ENCODE measurements around the gene FBLN2. TPM values are rescaled to one million over a fixed set of nuclear protein-coding genes. Genes with fewer than 3 reads are reported as not detected.

Gene FBLN2
- total RNA-seq, 1 experiment from 2014 or later, result not detected

DNA sequence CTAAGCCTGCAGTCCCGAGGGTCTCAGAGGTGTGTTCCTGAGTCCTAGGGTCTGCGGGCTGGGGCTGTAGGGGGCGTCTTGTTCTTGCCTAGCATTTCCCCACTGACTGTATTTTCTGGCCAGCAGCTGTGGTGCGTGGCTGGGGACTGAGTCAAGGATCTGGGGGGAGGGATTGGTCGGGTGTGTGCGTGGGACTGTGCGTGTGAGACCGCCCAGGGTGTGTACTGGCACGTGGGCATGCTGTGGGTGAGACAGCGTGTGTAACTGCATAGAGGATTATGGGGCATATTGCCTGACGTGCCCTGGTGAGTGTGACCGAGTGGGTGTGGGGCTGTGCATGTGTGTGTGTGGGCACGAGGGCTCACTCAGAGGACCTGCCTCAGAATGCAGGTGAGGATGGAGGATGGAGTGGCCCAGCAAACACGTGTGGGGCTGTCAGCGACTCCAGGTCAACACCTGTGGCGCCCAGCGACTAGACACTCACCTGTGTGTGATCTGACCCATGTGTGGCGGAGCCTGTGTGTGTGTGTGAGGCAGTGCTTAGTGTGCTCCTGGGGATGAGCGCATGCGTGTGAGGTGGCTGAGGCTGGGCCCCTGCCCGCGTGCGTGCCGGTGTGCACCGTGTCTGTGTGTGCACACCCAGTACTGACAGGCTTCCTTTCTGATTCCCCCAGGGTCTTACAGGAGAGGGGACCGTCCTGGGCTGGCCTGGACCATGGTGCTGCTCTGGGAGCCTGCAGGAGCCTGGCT lies 20.9 kb downstream of the FBLN2 start:
- no peak overlapping the region for H3K4me3 ChIP-seq
- DNase-seq, result no peak
- no peaks in the 10 kb centered on the region for H3K4me1 ChIP-seq
- H3K27me3 ChIP-seq, result peaks cover 37% of the 10 kb centered on the region; the same call in 1 of the 2 replicates
- H3K9me3 ChIP-seq (replicated peaks), result no peaks in the 10 kb centered on the region
- no peaks in the 10 kb centered on the region for H3K36me3 ChIP-seq
- H3K27ac ChIP-seq, result no peak overlapping the region

DNA sequence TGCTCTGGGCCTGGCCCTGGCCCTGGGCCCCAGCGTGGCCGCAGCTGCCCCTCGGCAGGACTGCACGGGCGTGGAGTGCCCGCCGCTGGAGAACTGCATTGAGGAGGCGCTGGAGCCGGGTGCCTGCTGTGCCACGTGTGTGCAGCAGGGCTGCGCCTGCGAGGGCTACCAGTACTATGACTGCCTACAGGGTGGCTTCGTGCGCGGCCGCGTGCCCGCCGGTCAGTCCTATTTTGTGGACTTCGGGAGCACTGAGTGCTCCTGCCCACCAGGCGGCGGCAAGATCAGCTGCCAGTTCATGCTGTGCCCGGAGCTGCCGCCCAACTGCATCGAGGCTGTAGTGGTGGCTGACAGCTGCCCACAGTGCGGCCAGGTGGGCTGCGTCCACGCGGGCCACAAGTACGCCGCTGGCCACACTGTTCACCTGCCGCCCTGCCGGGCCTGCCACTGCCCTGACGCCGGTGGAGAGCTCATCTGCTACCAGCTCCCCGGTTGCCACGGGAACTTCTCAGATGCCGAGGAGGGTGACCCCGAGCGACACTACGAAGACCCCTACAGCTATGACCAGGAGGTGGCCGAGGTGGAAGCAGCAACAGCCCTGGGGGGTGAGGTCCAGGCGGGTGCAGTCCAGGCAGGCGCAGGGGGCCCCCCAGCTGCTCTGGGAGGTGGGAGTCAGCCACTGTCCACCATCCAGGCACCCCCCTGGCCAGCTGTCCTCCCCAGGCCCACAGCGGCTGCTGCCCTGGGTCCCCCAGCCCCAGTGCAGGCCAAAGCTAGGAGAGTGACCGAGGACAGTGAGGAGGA lies 21.7 kb downstream of the FBLN2 start:
- peaks cover 37% of the 10 kb centered on the region; the same call in 1 of the 2 replicates for H3K27me3 ChIP-seq
- H3K27ac ChIP-seq, result no peak overlapping the region
- no peaks in the 10 kb centered on the region for H3K4me1 ChIP-seq
- H3K4me3 ChIP-seq, result no peak overlapping the region
- H3K36me3 ChIP-seq, result no peaks in the 10 kb centered on the region
- DNase-seq, result no peak
- no peaks in the 10 kb centered on the region for H3K9me3 ChIP-seq (replicated peaks)

DNA sequence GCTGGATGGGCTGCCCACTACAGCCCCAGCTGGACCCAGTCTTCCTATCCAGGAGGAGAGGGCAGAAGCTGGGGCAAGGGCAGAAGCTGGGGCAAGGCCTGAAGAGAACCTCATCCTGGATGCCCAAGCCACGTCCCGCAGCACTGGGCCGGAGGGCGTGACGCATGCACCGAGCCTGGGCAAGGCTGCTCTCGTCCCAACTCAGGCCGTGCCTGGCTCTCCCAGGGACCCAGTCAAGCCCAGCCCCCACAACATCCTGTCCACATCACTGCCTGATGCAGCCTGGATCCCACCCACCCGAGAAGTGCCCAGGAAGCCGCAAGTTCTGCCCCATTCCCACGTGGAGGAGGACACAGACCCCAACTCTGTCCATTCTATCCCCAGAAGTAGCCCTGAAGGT lies 22.3 kb downstream of the FBLN2 start:
- H3K36me3 ChIP-seq, result no peaks in the 10 kb centered on the region
- no peaks in the 10 kb centered on the region for H3K4me1 ChIP-seq
- H3K9me3 ChIP-seq (replicated peaks), result no peaks in the 10 kb centered on the region
- H3K27ac ChIP-seq, result no peak overlapping the region
- H3K4me3 ChIP-seq, result no peak overlapping the region
- H3K27me3 ChIP-seq, result peaks cover 33% of the 10 kb centered on the region; the same call in 1 of the 2 replicates
- no peak for DNase-seq

DNA sequence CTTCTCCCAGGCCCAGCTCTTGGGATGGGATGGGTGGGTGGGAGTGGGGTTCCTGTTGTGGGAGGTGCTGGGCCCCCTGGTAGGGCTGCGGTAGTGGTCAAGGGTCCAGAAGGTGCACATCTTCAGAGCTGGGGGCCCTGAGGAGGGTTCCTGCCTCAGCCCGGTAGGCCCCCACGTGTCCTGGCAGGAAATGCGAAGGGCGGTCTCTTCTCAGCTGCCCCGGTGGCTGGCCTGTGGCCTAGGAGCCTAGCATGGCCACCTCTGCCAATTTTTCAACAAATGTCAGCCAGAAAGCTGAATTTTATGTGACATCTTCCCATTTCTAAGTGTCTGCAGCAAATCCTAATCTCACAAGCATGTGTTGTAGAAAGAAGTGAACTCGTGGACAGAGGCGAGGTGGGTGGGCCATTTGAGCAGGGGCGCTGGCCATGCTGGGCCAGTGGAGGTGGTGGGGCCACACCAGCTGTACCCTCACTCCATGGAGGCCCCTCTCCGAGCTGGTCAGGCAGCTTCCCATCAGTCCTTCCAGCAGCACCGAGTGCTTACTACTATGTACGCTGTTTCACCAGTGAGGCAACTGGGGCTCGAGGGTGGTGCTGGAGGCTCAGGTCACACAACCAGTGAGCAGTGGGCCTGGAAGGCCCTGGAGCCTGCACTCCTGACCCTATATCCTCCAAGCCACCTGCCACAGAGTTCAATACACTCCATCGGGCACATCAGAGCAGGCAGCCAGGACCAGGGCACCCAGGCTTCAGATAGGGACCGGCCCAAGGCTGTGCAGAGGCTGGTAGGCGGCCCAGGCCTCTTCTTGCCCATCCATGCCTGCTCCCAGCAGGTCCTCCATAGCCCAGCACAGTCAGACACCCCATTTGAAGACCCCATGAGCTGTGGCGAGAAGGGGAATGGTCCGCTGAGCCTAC lies 23.2 kb downstream of the FBLN2 start:
- Histone ChIP-seq H3K4me1 (no peaks in the 10 kb centered on the region), H3K4me3 (no peak overlapping the region), H3K36me3 (no peaks in the 10 kb centered on the region), H3K27me3 (peaks cover 27% of the 10 kb centered on the region; the same call in 1 of the 2 replicates), H3K9me3 (replicated peaks) (no peaks in the 10 kb centered on the region), H3K27ac (no peak overlapping the region)
- DNase-seq, result no peak

DNA sequence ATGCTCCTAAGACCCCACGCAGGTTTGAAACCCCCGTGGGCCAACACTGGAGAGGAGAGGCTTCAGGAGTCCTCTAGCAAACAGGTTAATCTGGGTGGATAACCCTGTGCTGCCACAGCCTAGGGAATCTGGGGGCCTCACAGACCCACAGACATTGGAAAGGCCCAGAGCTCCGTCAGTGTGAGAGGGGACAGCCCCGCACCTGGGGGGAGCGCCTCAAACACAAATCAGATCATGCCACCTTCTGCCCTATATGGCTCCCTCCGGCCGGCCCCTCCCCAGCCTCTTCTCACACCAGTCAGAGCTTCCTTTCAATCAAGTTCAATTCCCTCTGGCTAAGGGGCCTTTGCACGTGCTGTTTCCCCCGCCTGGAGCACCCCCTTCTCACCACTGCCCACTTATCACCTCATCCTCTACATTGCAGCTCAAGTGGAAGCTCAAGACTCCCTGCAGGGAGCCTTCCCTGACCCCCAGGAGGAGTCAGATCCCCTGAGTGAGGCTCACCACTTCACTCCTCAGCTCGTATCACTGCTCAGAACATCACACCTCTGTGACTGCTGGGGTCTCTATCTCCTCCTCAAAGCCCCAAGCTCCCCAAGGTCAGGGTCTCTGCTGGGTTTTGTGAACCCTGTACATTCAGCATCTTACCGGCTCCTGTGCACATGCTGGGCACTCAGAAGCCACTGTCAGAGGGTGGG lies 24.1 kb downstream of the FBLN2 start:
- Histone ChIP-seq H3K9me3 (replicated peaks) (no peaks in the 10 kb centered on the region), H3K27me3 (peaks cover 27% of the 10 kb centered on the region; the same call in 1 of the 2 replicates), H3K27ac (no peak overlapping the region), H3K36me3 (no peaks in the 10 kb centered on the region), H3K4me1 (no peaks in the 10 kb centered on the region), H3K4me3 (no peak overlapping the region)
- no peak for DNase-seq

DNA sequence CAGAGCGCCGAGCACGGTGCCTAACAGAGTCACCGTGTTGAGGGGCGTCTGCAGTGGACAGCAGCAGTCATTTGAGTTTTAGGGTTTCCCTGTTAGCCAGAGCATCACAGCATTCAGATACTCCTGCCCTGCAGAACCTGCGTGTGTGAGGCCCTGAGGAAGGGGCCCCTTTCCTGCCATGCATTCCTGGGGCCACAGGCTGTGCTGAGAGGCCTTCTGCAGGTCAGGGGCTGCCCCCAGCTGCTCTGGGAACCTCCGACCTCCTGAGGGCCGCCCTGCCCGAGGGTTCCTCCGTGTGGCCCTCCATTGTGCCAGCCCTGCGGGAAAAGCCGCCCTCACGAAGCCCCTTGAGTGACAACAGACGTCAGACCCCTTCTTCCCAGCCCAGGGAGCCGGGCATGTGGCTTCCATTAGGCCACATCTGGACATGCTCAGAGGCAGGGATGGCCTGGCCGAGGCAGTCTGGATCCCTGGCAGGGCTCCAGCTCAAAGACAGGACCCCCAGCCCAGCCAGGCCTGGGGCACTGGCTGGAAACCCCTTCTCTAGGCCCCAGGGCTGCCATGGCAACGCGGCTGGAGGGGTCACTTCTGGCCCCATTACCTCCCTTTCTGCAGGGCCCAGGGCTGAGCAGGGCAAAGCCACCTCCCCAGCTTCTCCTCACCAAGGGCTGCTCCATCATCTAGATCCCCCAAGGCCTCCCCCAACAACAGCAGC lies 25.3 kb downstream of the FBLN2 start:
- Histone ChIP-seq H3K27ac (no peak overlapping the region), H3K36me3 (no peaks in the 10 kb centered on the region), H3K9me3 (replicated peaks) (no peaks in the 10 kb centered on the region), H3K4me1 (no peaks in the 10 kb centered on the region), H3K27me3 (peaks cover 19% of the 10 kb centered on the region; the same call in 1 of the 2 replicates), H3K4me3 (no peak overlapping the region)
- no peak for DNase-seq

DNA sequence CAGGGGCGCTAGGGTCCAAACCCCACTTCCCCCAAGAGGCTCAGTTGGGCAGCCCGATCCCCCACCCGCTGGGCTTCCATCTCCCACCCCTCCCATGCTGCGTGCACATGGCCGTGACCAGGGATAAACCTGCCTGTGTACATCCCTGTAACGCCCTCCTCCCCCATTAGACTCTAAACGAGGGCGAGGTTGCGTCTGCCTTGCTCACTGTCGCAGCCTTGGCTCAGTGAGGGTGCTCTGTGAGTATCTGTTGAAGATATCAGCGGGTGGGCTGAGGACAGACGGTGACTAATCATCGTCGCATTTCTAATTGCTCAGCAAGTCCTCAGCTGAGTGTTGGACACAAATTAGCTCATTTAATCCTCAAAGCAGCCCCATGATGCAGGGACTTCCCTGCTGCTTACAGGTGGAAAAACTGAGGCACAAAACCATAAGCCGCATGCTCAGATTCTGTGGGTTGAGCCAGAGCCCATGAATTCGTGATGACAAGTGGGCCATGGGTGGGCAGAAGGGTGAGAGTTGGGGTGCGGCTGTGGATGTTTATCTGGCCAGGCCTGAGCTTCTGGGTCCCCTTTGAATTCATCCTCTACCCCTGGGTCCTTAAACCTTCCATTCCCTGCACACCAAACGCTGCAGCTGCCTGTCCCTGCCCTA lies 26.0 kb downstream of the FBLN2 start:
- Histone ChIP-seq H3K4me1 (no peaks in the 10 kb centered on the region), H3K36me3 (no peaks in the 10 kb centered on the region), H3K27ac (no peak overlapping the region), H3K4me3 (no peak overlapping the region), H3K27me3 (peaks cover 17% of the 10 kb centered on the region; the same call in 1 of the 2 replicates), H3K9me3 (replicated peaks) (no peaks in the 10 kb centered on the region)
- DNase-seq, result no peak

DNA sequence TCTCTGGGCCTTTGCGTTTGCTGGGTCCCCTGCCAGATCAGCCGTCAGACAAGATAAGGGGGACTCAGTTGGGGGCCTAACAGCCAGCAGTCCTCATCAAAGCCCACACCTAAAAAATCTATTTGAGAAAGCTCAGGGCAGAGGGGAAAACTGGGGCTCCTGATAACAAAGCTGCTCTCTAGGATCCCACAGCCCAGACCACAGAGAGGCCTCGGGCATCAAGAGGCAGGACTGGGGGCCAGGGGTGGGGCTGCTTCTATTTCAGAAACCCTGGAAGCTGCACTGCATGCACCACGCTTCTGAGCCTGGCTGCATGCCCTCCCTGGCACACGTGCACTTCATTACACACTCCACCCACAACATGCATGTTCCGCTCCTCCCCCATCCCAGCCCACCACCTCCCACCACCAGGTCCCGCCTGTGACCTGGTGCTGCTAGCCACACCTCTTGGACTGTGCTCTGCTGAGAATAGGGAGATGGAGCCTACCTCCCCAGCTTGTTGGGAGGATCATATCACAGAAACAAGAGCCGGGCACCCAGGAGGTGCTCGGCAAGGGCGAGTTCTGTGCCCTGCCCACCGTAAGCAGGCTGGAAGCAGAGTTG lies 26.6 kb downstream of the FBLN2 start:
- Histone ChIP-seq H3K4me3 (no peak overlapping the region), H3K9me3 (replicated peaks) (no peaks in the 10 kb centered on the region), H3K27ac (no peak overlapping the region), H3K36me3 (no peaks in the 10 kb centered on the region), H3K27me3 (peaks cover 14% of the 10 kb centered on the region; the same call in 1 of the 2 replicates), H3K4me1 (no peaks in the 10 kb centered on the region)
- no peak for DNase-seq

DNA sequence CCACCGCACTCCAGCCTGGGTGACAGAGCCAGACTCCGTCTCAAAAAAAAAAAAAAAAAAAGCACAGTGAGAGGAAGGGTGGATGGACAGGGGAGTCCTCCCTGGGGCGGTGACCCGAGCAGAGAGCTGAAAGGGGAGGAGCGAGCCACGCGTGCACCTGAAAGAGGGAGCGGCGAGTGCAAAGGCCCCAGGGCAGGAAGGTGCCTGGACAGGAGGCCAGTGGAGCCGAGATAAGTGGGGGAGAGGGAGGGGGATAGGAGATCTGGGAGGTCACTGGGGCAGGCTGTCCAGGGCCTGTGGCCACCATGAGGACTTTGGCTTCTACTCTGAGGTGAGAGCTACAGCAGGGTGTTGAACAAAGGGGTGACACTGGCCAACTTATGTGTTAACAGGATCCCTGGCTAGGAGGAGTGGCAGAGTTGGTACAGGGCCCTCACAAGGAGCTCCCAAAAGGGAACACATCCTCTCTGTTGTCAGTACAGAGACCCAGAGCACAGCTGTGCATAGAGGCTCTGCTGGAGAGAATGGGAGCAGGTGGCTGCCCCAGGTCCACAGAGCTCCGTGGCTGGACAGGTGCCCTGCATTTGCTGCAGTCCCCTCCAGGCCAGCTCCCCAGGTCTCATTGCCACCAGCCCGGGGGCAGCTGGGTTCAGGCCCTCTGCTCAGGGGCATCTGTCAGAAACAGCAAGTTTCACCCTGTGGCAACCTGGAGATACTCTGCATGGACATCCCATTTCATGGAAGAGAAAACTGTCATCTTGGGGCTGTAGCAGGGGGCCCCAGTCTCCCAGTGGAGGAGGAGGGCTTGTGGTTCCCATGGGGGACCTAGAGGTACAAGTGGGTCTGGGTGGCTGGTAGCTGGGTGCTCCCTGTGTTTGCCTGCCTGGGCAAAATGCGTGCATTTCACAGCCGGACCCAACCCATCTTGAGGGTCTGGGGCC lies 28.5 kb downstream of the FBLN2 start:
- H3K4me1 ChIP-seq, result no peaks in the 10 kb centered on the region
- H3K27me3 ChIP-seq, result peaks cover 12% of the 10 kb centered on the region; the same call in 1 of the 2 replicates
- H3K4me3 ChIP-seq, result no peak overlapping the region
- no peak for DNase-seq
- H3K36me3 ChIP-seq, result no peaks in the 10 kb centered on the region
- no peak overlapping the region for H3K27ac ChIP-seq
- H3K9me3 ChIP-seq (replicated peaks), result no peaks in the 10 kb centered on the region

DNA sequence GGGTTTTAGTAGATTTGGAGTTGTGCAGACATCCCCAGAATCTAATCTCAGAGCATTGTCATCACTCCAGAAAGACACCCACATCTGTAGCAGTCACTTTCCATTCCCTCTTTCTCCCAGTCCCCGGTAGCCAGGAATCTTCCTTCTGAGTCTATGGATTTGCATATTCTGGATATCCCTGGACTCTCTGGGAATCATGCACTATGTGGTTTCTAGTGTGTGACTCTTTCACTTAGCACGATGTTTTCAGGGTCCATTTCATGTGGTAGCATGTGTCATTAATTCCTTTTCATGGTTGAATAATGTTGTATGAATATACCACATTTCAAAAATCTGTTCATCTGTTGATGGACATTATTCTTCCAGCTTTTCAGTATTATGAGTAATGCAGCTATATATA lies 29.3 kb downstream of the FBLN2 start:
- no peak overlapping the region for H3K4me3 ChIP-seq
- DNase-seq, result no peak
- H3K9me3 ChIP-seq (replicated peaks), result no peaks in the 10 kb centered on the region
- H3K27ac ChIP-seq, result no peak overlapping the region
- H3K27me3 ChIP-seq, result peaks cover 8% of the 10 kb centered on the region; the same call in 1 of the 2 replicates
- H3K36me3 ChIP-seq, result no peaks in the 10 kb centered on the region
- H3K4me1 ChIP-seq, result no peaks in the 10 kb centered on the region

DNA sequence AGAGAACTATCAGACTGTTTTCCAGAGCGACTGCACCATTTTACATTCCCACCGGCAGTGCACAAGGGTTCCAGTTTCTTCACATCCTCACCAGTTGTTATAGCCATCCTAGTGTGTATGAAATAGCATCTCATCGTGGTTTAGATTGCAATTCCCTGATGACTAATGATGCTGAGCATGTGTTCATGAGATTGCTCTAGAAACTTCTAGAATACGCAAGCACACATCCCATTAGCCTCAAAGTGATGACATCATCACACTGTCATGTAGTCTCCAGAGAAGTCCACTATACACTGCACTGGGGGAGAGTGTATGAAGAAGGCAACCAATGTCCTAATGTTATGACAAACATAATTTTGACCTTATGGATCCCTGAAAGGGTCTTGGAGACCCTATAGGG lies 30.1 kb downstream of the FBLN2 start:
- Histone ChIP-seq H3K4me1 (no peaks in the 10 kb centered on the region), H3K9me3 (replicated peaks) (no peaks in the 10 kb centered on the region), H3K36me3 (no peaks in the 10 kb centered on the region), H3K27me3 (peaks cover 6% of the 10 kb centered on the region; the same call in 1 of the 2 replicates), H3K4me3 (no peak overlapping the region), H3K27ac (no peak overlapping the region)
- DNase-seq, result no peak
